OCI-LY3 (cell line): Measurements from ENCODE around the gene PHTF2.

Experiments used
- EZH2phosphoT487 ChIP-seq: fragments of 200-600 bp; shearing (Covaris generic); IDR thresholded peaks from 2 replicates; pipeline ENCODE4 v1.6.1; 2018; ENCODE audit warnings: antibody characterized with exemption, mixed run types, low read depth
- TF ChIP-seq, protein P1 (sequence below): fragments of 200-600, 300-600 bp; sonication (generic); IDR thresholded peaks from 2 replicates; pipeline ENCODE4 v1.5.1; 2014; ENCODE audit warnings: antibody characterized with exemption, low read length, low read depth

DNA sequence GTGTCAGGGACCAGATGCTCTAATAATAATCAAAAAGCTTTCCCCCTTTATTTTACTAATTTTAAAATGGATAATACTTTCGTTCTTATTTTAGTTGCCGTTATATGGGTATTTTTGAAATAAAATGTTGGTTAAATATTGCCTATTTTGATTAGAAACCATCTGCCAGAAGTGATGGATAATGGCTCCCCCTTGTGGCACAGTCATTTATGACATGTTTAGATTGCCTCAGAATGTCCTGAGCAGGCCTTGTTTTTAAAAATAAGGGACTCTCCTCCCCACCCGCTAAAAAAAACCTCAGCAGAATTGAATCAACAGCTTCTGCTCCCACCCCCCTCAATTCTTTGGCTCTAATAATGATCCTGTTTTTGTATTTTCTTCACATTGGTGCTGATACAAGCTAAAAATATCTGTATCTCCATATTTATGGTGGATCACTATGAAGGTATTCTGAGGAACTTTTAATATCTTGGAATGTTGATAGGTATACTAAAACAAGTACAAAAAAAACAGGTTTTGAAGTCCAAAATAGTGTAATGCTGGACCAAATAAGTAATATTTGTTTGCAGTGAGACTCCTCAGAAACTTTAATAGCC lies 39.2 kb upstream of the PHTF2 start:
- TF ChIP-seq, protein P1, sequence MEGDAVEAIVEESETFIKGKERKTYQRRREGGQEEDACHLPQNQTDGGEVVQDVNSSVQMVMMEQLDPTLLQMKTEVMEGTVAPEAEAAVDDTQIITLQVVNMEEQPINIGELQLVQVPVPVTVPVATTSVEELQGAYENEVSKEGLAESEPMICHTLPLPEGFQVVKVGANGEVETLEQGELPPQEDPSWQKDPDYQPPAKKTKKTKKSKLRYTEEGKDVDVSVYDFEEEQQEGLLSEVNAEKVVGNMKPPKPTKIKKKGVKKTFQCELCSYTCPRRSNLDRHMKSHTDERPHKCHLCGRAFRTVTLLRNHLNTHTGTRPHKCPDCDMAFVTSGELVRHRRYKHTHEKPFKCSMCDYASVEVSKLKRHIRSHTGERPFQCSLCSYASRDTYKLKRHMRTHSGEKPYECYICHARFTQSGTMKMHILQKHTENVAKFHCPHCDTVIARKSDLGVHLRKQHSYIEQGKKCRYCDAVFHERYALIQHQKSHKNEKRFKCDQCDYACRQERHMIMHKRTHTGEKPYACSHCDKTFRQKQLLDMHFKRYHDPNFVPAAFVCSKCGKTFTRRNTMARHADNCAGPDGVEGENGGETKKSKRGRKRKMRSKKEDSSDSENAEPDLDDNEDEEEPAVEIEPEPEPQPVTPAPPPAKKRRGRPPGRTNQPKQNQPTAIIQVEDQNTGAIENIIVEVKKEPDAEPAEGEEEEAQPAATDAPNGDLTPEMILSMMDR, result peak; percentile 91
- no peak for TF ChIP-seq EZH2phosphoT487
